ENCODE data around the gene SYNM.

GRCh38 chr15:99121691-99122410 is 17.0 kb downstream of the SYNM start:
- no peak for TF ChIP-seq CTCF (IDR thresholded peaks at IDR 0.05; ENCODE audit: poor library complexity)
- TF ChIP-seq EZH2 (IDR thresholded peaks at IDR 0.05; ENCODE audit: borderline replicate concordance), result no peak

Measured in hepatocyte (in vitro differentiated cells).